ENCODE measurements around the gene STARD3. TPM values are rescaled to one million over a fixed set of nuclear protein-coding genes. Genes with fewer than 3 reads are reported as not detected.

STARD3 gene
- total RNA-seq, 4 donors from 2014 or later, result 44.5 to 73.6 (median 53.0) TPM

DNA sequence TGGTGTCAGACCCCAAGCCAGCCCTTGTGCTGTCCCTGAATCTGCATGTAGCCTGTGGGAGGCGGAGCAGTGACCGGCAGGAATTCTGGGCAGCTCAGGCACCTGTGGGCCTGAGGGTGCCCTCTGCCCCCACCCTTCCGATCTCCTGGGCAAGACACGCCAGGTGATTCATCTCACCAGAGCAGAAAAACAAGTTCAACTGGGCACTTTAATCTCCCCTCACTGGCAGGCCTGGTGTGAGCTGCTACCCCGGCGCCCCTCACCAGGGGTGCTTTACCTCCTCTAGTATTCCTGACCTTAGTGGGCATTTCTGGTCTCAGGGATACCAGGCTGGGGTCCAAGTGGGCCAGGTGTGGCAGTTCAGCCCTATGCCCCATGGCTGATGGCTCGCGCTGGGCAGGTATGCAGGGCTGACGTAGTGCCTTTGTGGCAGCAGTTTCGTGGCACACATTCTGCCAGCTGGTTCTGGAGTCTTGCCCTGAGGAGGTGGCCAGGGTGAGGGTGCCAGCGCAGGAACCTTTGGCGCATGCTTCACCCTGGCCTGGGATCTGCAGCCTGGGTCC, 68.9 kb downstream of the STARD3 start:
- intact Hi-C loops (cut with DNase I), result no loop called here
- peak; percentile 95 to 97 for DNase-seq
- no peaks in the 10 kb centered on the region for H3K9me3 ChIP-seq
- H3K27ac ChIP-seq, result peak overlapping the region; percentile 90 to 97 (median 93)
- H3K4me1 ChIP-seq, result peaks cover 61 to 67% of the 10 kb centered on the region in 2 donors
- WGBS, 2 donors, result 28 to 60% methylated on average over 2 to 7 of the region's 12 CpGs
- peaks cover 15 to 19% of the 10 kb centered on the region in 2 donors for H3K36me3 ChIP-seq
- TF ChIP-seq, protein P1, sequence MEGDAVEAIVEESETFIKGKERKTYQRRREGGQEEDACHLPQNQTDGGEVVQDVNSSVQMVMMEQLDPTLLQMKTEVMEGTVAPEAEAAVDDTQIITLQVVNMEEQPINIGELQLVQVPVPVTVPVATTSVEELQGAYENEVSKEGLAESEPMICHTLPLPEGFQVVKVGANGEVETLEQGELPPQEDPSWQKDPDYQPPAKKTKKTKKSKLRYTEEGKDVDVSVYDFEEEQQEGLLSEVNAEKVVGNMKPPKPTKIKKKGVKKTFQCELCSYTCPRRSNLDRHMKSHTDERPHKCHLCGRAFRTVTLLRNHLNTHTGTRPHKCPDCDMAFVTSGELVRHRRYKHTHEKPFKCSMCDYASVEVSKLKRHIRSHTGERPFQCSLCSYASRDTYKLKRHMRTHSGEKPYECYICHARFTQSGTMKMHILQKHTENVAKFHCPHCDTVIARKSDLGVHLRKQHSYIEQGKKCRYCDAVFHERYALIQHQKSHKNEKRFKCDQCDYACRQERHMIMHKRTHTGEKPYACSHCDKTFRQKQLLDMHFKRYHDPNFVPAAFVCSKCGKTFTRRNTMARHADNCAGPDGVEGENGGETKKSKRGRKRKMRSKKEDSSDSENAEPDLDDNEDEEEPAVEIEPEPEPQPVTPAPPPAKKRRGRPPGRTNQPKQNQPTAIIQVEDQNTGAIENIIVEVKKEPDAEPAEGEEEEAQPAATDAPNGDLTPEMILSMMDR (IDR thresholded peaks at IDR 0.05), result peak in 3 of 6 experiments; percentile 15 to 51 (median 34)
- peak in 1 of 2 donors; percentile 47 for TF ChIP-seq POLR2A (IDR thresholded peaks at IDR 0.05)
- no peak overlapping the region for H3K4me3 ChIP-seq (replicated peaks in 1 of 3)
- H3K27me3 ChIP-seq, result no peaks in the 10 kb centered on the region

DNA sequence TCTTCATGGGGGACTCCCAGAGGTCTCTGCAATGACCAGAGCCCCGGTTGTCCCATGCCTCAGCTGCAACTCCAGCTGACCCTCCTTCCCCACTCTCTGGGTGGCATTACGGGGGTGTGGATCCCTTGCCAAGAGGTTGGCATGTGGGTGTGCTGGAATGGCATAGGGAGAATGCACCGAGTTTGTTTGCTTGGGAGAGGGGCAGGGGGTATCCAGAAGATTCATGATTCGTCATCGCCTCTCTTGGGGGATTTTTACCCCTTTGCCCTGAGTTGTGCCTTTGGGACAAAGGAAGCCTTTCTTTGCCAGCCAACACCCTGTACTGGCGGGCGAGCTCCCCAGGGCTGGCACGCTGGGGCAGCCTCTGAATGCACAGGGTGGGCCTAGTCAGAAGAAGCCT, 69.4 kb downstream of the STARD3 start:
- no peak for TF ChIP-seq POLR2A (IDR thresholded peaks at IDR 0.05)
- TF ChIP-seq, protein P1 (IDR thresholded peaks at IDR 0.05), result no peak
- intact Hi-C loops (cut with DNase I), result no loop called here
- Histone ChIP-seq H3K27me3 (no peaks in the 10 kb centered on the region), H3K27ac (peak overlapping the region; percentile 78 to 97 (median 90)), H3K36me3 (peaks cover 15 to 19% of the 10 kb centered on the region in 2 donors), H3K4me3 (replicated peaks in 1 of 3) (no peak overlapping the region), H3K4me1 (peaks cover 59 to 63% of the 10 kb centered on the region in 2 donors), H3K9me3 (no peaks in the 10 kb centered on the region)
- DNase-seq, result no peak
- 66 to 72% methylated on average over 6 to 8 of the region's 8 CpGs for WGBS, 2 donors

DNA sequence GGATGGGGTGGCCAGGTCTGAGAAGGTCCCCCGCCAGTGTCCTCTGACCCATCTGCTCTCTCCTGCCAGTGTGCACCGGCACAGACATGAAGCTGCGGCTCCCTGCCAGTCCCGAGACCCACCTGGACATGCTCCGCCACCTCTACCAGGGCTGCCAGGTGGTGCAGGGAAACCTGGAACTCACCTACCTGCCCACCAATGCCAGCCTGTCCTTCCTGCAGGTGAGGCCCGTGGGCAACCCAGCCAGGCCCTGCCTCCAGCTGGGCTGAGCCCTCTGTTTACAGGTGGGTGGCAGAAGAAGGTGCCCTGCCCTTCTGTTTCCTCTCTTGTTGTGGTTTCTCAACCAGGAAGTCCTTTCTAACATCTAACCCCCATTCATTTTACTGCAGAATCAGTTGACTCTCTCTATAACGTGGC, 70.0 kb downstream of the STARD3 start:
- DNase-seq, result peak; percentile 51 to 75
- no peaks in the 10 kb centered on the region for H3K27me3 ChIP-seq
- H3K27ac ChIP-seq, result peak overlapping the region; percentile 78 to 97 (median 90)
- no peak overlapping the region for H3K4me3 ChIP-seq (replicated peaks in 1 of 3)
- 50 to 71% methylated on average over 2 to 6 of the region's 7 CpGs for WGBS, 2 donors
- H3K9me3 ChIP-seq, result no peaks in the 10 kb centered on the region
- TF ChIP-seq POLR2A (IDR thresholded peaks at IDR 0.05), result no peak
- TF ChIP-seq, protein P1 (IDR thresholded peaks at IDR 0.05), result no peak
- intact Hi-C loops (cut with DNase I), result no loop called here
- H3K4me1 ChIP-seq, result peaks cover 58 to 59% of the 10 kb centered on the region in 2 donors
- peaks cover 19 to 23% of the 10 kb centered on the region in 2 donors for H3K36me3 ChIP-seq

DNA sequence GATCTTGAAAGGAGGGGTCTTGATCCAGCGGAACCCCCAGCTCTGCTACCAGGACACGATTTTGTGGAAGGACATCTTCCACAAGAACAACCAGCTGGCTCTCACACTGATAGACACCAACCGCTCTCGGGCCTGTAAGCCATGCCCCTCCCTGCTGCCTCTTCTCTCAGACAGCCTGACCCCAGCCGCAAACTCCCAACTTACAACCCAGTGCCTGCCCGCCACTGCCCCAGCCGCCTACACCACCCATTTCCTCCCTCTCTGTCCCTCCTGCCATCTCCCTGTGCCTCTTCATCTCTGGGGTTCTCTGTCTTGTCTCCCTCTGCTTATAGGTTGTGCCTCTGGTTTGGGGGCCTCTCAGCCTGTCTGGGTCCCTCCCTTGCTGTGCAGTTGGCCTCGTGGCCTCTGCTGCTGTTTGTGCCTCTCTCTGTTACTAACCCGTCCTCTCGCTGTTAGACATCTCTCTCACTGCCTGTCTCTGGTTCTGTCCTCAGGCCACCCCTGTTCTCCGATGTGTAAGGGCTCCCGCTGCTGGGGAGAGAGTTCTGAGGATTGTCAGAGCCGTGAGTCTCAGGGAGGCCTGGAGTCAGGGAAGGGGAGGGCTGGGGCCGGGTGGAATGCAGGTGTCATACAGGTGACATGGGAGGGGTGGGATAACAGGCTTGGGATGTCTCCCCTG, 72.5 kb downstream of the STARD3 start:
- WGBS, 2 donors, result 90 to 91% methylated on average over 14 of the region's 14 CpGs
- Histone ChIP-seq H3K27me3 (no peaks in the 10 kb centered on the region), H3K27ac (peak overlapping the region in 2 of 3 donors; percentile 32 to 38), H3K36me3 (peaks cover 24 to 31% of the 10 kb centered on the region in 2 donors), H3K9me3 (no peaks in the 10 kb centered on the region), H3K4me3 (replicated peaks in 1 of 3) (no peak overlapping the region), H3K4me1 (peaks cover 33 to 34% of the 10 kb centered on the region in 2 donors)
- no peak for TF ChIP-seq POLR2A (IDR thresholded peaks at IDR 0.05)
- TF ChIP-seq, protein P1 (IDR thresholded peaks at IDR 0.05), result no peak
- intact Hi-C loops (cut with DNase I), result no loop called here
- DNase-seq, result no peak
